Thyroid gland (tissue), 4 donors: Measurements from ENCODE around the gene PDXP.

Source experiments
- POLR2A ChIP-seq, 2 donors: fragments of 450-650 bp; IDR thresholded peaks; one replicate each; pipeline ENCODE4 v1.6.1; 2017; ENCODE audit warnings: antibody characterized with exemption in 2 of 2, mild to moderate bottlenecking in 2 of 2, moderate library complexity in 1 of 2
- TF ChIP-seq, protein P1 (sequence below), 6 experiments: fragments of 200-600 bp in 3 of 6; fragments of 450-650 bp in 3 of 6; sonication (generic) in 3 of 6; IDR thresholded peaks; one replicate each; pipeline ENCODE4 v1.5.1; 2016 to 2019; ENCODE audit warnings: antibody characterized with exemption in 6 of 6, mild to moderate bottlenecking in 2 of 6, inconsistent platforms in 1 of 6, moderate library complexity in 1 of 6

DNA sequence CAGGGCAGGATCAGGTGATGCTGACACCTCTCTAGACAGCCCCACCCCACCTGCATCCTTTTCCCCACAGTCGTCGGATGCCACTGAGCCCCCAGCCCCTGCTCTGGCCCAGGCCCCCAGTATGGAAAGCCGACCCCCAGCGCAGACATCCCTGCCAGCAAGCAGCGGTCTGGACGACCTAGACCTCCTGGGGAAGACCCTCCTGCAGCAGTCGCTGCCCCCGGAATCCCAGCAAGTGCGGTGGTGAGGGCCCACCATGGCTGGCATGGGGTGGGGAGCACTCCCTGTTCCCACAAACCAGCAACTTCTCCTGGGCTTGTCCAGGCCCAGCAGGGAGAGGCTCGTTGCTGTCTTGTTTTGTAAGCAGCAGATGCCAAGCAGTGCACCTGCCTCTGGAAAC is 28.6 kb upstream of the PDXP start:
- TF ChIP-seq, protein P1, sequence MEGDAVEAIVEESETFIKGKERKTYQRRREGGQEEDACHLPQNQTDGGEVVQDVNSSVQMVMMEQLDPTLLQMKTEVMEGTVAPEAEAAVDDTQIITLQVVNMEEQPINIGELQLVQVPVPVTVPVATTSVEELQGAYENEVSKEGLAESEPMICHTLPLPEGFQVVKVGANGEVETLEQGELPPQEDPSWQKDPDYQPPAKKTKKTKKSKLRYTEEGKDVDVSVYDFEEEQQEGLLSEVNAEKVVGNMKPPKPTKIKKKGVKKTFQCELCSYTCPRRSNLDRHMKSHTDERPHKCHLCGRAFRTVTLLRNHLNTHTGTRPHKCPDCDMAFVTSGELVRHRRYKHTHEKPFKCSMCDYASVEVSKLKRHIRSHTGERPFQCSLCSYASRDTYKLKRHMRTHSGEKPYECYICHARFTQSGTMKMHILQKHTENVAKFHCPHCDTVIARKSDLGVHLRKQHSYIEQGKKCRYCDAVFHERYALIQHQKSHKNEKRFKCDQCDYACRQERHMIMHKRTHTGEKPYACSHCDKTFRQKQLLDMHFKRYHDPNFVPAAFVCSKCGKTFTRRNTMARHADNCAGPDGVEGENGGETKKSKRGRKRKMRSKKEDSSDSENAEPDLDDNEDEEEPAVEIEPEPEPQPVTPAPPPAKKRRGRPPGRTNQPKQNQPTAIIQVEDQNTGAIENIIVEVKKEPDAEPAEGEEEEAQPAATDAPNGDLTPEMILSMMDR (IDR thresholded peaks at IDR 0.05): no peak
- no peak for TF ChIP-seq POLR2A (IDR thresholded peaks at IDR 0.05)
